OCI-LY3 (cell line): ENCODE results near the gene STMP1.
"Not testable (repeated sequence)": the region's sequence is repeated elsewhere in the genome, so short reads cannot be mapped to it uniquely, and the experiment has no call there.

Experiments used
- CTCF ChIP-seq: fragments of 200-600, 300-600 bp; sonication (generic); IDR thresholded peaks from 2 replicates; pipeline ENCODE4 v1.5.1; 2014; ENCODE audit warnings: antibody characterized with exemption, low read length, low read depth
- EZH2phosphoT487 ChIP-seq: fragments of 200-600 bp; shearing (Covaris generic); IDR thresholded peaks from 2 replicates; pipeline ENCODE4 v1.6.1; 2018; ENCODE audit warnings: antibody characterized with exemption, mixed run types, low read depth

GRCh38 chr7:135667626-135668025 is 5.3 kb downstream of the STMP1 start:
- TF ChIP-seq CTCF, EZH2phosphoT487: not testable (repeated sequence)
